HUES64 (cell line): Measurements from ENCODE around the gene IMPACT.

Experiments
- H3K27ac ChIP-seq: 2 replicates; pipeline ENCODE4 v1.7.0; 2013; ENCODE audit warnings: low read depth, low read length, inconsistent platforms
- H3K27me3 ChIP-seq: 2 replicates; pipeline ENCODE4 v1.6.1; 2013; ENCODE audit warnings: mild to moderate bottlenecking, low read length; ENCODE audit not compliant: insufficient read depth
- H3K36me3 ChIP-seq: 2 replicates; pipeline ENCODE4 v1.6.1; 2013; ENCODE audit warnings: mild to moderate bottlenecking, low read length; ENCODE audit not compliant: insufficient read depth
- H3K4me1 ChIP-seq: 2 replicates; pipeline ENCODE4 v1.6.1; 2013; ENCODE audit warnings: mild to moderate bottlenecking, low read length, moderate library complexity; ENCODE audit not compliant: insufficient read depth
- H3K4me3 ChIP-seq: 2 replicates; pipeline ENCODE4 v1.5.1; 2013; ENCODE audit warnings: mild to moderate bottlenecking, low read length, moderate library complexity
- H3K9ac ChIP-seq: 2 replicates; pipeline ENCODE4 v1.6.1; 2013; ENCODE audit warnings: mild to moderate bottlenecking, low read depth, low read length
- H3K9me3 ChIP-seq: 2 replicates; pipeline ENCODE4 v1.6.1; 2013; ENCODE audit warnings: low read depth, low read length; ENCODE audit not compliant: insufficient read depth
- WGBS: fragments of 150-250, 120-280 bp; methylation state at CpG from one replicate; pipeline ENCODE4 v1.1.7; 2013; ENCODE audit warnings: missing lambda C conversion rate; 5-methylcytosine and 5-hydroxymethylcytosine counted together

IMPACT gene

GRCh38 chr18:24459772-24460171, 33.3 kb downstream of the IMPACT start:
- Histone ChIP-seq H3K4me3 (no peak overlapping the region), H3K9ac (no peak overlapping the region), H3K27ac (no peak overlapping the region), H3K9me3 (no peaks in the 10 kb centered on the region), H3K4me1 (0 out of 2 replicates have a peak, but pooled peaks cover 5% of the 10 kb centered on the region), H3K27me3 (no peaks in the 10 kb centered on the region), H3K36me3 (no peaks in the 10 kb centered on the region)
- WGBS, result 92% methylated on average over 4 of the region's 4 CpGs

GRCh38 chr18:24460388-24460787, 33.9 kb downstream of the IMPACT start, which contains the start of gene HRH4:
Gene HRH4, plus strand, starts transcription at chr18:24460637. Its CDS starts 92 bp downstream, at chr18:24460729.
- Histone ChIP-seq H3K27me3 (no peaks in the 10 kb centered on the region), H3K27ac (no peak within 1 kb of the TSS), H3K9me3 (no peaks in the 10 kb centered on the region), H3K4me3 (no peak within 1 kb of the TSS), H3K36me3 (no peaks in the 10 kb centered on the region), H3K4me1 (0 out of 2 replicates have a peak, but pooled peaks cover 5% of the 10 kb centered on the region), H3K9ac (no peak within 1 kb of the TSS)
- 100% methylated on average over 1 of the region's 1 CpG for whole genome bisulfite sequencing

GRCh38 chr18:24461996-24462395, 35.5 kb downstream of the IMPACT start:
- no peaks in the 10 kb centered on the region for H3K36me3 ChIP-seq
- 0 out of 2 replicates have a peak, but pooled peaks cover 5% of the 10 kb centered on the region for H3K4me1 ChIP-seq
- no peak overlapping the region for H3K27ac ChIP-seq
- no peaks in the 10 kb centered on the region for H3K9me3 ChIP-seq
- H3K27me3 ChIP-seq, result no peaks in the 10 kb centered on the region
- no peak overlapping the region for H3K9ac ChIP-seq
- no peak overlapping the region for H3K4me3 ChIP-seq
- 93% methylated on average over 8 of the region's 8 CpGs for WGBS

GRCh38 chr18:24462838-24463775, 36.6 kb downstream of the IMPACT start:
- Histone ChIP-seq H3K4me1 (0 out of 2 replicates have a peak, but pooled peaks cover 5% of the 10 kb centered on the region), H3K4me3 (no peak overlapping the region)
- 77% methylated on average over 4 of the region's 5 CpGs for WGBS

GRCh38 chr18:24465486-24465885, 39.0 kb downstream of the IMPACT start:
- 93% methylated on average over 7 of the region's 7 CpGs for WGBS
- Histone ChIP-seq H3K4me3 (no peak overlapping the region), H3K4me1 (0 out of 2 replicates have a peak, but pooled peaks cover 5% of the 10 kb centered on the region), H3K36me3 (no peaks in the 10 kb centered on the region), H3K9ac (no peak overlapping the region), H3K9me3 (no peaks in the 10 kb centered on the region), H3K27me3 (no peaks in the 10 kb centered on the region), H3K27ac (no peak overlapping the region)

More at GRCh38 chr18:24462838-24463775, 36.6 kb downstream of the IMPACT start:
- Histone ChIP-seq H3K9me3 (no peaks in the 10 kb centered on the region), H3K9ac (no peak overlapping the region), H3K27ac (peak overlapping the region; percentile 23; the same call in 1 of the 2 replicates), H3K27me3 (no peaks in the 10 kb centered on the region), H3K36me3 (no peaks in the 10 kb centered on the region)

GRCh38 chr18:24466771-24467170, 40.3 kb downstream of the IMPACT start:
- Histone ChIP-seq H3K4me3 (no peak overlapping the region), H3K27me3 (no peaks in the 10 kb centered on the region), H3K27ac (no peak overlapping the region), H3K9ac (no peak overlapping the region), H3K9me3 (no peaks in the 10 kb centered on the region), H3K36me3 (no peaks in the 10 kb centered on the region), H3K4me1 (0 out of 2 replicates have a peak, but pooled peaks cover 5% of the 10 kb centered on the region)
- WGBS, result 94% methylated on average over 2 of the region's 2 CpGs

GRCh38 chr18:24470022-24470618, 43.6 kb downstream of the IMPACT start:
- no peak overlapping the region for H3K9ac ChIP-seq
- no peaks in the 10 kb centered on the region for H3K9me3 ChIP-seq
- H3K4me1 ChIP-seq, result no peaks in the 10 kb centered on the region
- no peak overlapping the region for H3K4me3 ChIP-seq
- WGBS, result 94% methylated on average over 2 of the region's 3 CpGs
- no peak overlapping the region for H3K27ac ChIP-seq
- no peaks in the 10 kb centered on the region for H3K36me3 ChIP-seq
- no peaks in the 10 kb centered on the region for H3K27me3 ChIP-seq

GRCh38 chr18:24470805-24471204, 44.3 kb downstream of the IMPACT start:
- Histone ChIP-seq H3K4me1 (no peaks in the 10 kb centered on the region), H3K27me3 (no peaks in the 10 kb centered on the region), H3K27ac (no peak overlapping the region), H3K9me3 (no peaks in the 10 kb centered on the region), H3K9ac (no peak overlapping the region), H3K4me3 (no peak overlapping the region), H3K36me3 (no peaks in the 10 kb centered on the region)
- 94% methylated on average over 6 of the region's 7 CpGs for WGBS

GRCh38 chr18:24472591-24472990, 46.1 kb downstream of the IMPACT start:
- H3K36me3 ChIP-seq, result no peaks in the 10 kb centered on the region
- H3K9ac ChIP-seq, result no peak overlapping the region
- H3K27me3 ChIP-seq, result no peaks in the 10 kb centered on the region
- H3K4me3 ChIP-seq, result no peak overlapping the region
- H3K4me1 ChIP-seq, result no peaks in the 10 kb centered on the region
- WGBS, result 93% methylated on average over 5 of the region's 5 CpGs
- H3K9me3 ChIP-seq, result no peaks in the 10 kb centered on the region
- H3K27ac ChIP-seq, result no peak overlapping the region

GRCh38 chr18:24474406-24474805, 47.9 kb downstream of the IMPACT start:
- H3K36me3 ChIP-seq, result no peaks in the 10 kb centered on the region
- 89% methylated on average over 2 of the region's 2 CpGs for WGBS
- no peaks in the 10 kb centered on the region for H3K27me3 ChIP-seq
- H3K4me3 ChIP-seq, result no peak overlapping the region
- H3K9ac ChIP-seq, result no peak overlapping the region
- no peak overlapping the region for H3K27ac ChIP-seq
- H3K4me1 ChIP-seq, result no peaks in the 10 kb centered on the region
- no peaks in the 10 kb centered on the region for H3K9me3 ChIP-seq

- no peaks in the 10 kb centered on the region for H3K9me3 ChIP-seq
- no peak overlapping the region for H3K4me3 ChIP-seq
- H3K27me3 ChIP-seq, result no peaks in the 10 kb centered on the region
- H3K36me3 ChIP-seq, result no peaks in the 10 kb centered on the region
- WGBS, result 92% methylated on average over 5 of the region's 6 CpGs
- H3K27ac ChIP-seq, result no peak overlapping the region
- H3K4me1 ChIP-seq, result no peaks in the 10 kb centered on the region
- H3K9ac ChIP-seq, result no peak overlapping the region
Observed at GRCh38 chr18:24475926-24476589, 49.6 kb downstream of the IMPACT start.
